Body of pancreas (tissue), 4 donors: ENCODE results near the gene SRGAP1.

ENCODE experiments used
- POLR2A ChIP-seq, 3 donors: fragments of 450-650 bp; IDR thresholded peaks; one replicate each; pipeline ENCODE4 v1.6.1; 2016; ENCODE audit warnings: antibody characterized with exemption in 3 of 3, mild to moderate bottlenecking in 2 of 3
- TF ChIP-seq, protein P1 (sequence below), 7 experiments: fragments of 450-650 bp in 4 of 7; fragments of 200-600 bp in 3 of 7; sonication (generic) in 3 of 7; IDR thresholded peaks; one replicate each; pipeline ENCODE4 v1.5.1; 2016 to 2019; ENCODE audit warnings: antibody characterized with exemption in 7 of 7

DNA sequence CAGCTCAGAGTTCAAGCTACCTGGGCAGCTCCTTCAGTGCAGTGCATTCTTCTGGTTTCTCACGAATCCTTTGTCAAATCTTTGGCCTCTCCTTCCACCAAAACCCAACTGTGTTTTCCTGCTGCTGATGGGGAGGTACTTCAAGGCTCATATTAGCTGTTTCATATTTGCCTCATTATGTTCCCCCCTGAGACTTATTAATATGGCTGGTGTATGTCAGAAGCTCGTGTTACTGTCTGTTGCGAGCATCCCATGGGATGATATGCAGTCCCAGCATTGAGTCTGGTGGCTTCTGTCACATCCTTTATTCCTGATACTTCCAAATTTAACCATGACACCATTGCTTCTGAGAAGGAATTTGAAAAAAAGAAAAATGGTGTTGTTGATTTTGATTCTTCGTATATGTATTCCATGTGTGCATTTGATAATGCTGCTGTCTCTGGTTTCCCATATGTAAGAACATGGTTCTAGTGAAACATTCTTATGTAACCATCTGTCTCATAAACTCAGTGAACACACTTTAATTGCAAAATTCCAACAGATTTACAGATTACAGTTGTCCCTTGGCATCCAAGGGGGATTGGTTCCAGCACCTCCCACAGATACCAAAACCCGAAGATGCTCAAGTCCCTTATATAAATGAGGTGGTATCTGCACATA is 228.5 kb downstream of the SRGAP1 start:
- TF ChIP-seq, protein P1, sequence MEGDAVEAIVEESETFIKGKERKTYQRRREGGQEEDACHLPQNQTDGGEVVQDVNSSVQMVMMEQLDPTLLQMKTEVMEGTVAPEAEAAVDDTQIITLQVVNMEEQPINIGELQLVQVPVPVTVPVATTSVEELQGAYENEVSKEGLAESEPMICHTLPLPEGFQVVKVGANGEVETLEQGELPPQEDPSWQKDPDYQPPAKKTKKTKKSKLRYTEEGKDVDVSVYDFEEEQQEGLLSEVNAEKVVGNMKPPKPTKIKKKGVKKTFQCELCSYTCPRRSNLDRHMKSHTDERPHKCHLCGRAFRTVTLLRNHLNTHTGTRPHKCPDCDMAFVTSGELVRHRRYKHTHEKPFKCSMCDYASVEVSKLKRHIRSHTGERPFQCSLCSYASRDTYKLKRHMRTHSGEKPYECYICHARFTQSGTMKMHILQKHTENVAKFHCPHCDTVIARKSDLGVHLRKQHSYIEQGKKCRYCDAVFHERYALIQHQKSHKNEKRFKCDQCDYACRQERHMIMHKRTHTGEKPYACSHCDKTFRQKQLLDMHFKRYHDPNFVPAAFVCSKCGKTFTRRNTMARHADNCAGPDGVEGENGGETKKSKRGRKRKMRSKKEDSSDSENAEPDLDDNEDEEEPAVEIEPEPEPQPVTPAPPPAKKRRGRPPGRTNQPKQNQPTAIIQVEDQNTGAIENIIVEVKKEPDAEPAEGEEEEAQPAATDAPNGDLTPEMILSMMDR (IDR thresholded peaks at IDR 0.05), result no peak
- no peak for TF ChIP-seq POLR2A (IDR thresholded peaks at IDR 0.05)
